HG03066 (cell line): ENCODE results near the gene GDAP2.

Experiments
- ATAC-seq: cut with Tn5 transposase; IDR thresholded peaks from one replicate; pipeline ENCODE4 v1.9.1; 2021; ENCODE audit warnings: low read depth; ENCODE audit not compliant: unreplicated experiment

The GDAP2 gene

GRCh38 chr1:117814856-117815797 lies 114.3 kb downstream of the GDAP2 start:
- ATAC-seq = no peak
